GM18499 (cell line): Measurements from ENCODE around the gene LRP1B.

Experiments
- ATAC-seq: cut with Tn5 transposase; IDR thresholded peaks from one replicate; pipeline ENCODE4 v1.9.1; 2021; ENCODE audit warnings: moderate number of reproducible peaks; ENCODE audit not compliant: insufficient read depth, unreplicated experiment

The LRP1B gene

DNA sequence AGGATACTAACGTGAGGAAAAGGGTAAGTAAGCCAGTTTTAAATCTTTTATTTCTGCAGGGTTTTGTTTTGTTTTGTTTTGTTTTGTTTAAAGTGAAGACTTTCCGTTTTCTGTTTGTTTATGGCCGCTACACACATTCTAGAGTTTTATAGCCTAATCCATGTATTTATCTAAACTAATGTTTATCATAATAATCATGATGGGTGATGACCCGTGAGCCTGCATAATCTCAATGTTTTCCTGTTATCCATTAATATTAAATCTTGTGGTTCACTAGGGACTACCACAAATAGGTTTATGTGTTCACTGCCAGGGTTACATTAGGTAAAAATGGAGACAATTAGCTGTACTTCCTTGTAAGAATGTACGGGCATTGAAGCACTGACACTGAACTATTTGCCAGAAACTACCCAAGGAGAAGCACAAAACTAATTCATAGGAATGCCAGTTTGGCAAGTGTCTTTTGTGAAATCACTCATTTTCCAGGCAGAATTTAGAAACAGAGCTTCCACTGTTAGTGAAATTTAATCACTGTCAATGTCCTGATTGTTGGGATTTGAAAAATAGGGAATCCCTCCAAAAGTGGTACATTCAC, 574.8 kb downstream of the LRP1B start:
- no peak for ATAC-seq

DNA sequence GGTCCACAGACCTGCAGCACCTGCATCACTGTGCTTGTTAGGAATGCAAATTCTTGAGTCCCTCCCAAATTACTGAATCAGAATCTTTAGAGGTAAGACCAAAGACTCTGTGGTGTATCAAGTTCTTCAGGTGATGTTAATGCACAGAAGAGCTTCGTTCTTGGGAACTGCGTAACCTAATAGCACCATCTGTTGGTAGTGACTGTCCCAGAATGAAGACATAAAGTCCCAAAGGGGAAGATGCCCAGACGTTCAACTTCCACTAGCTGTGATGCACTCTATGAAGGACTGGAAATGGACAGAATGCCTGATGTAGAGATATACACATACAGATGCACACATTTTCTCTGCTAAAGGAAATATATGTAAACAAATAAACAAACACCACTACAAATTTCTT, 576.0 kb downstream of the LRP1B start:
- ATAC-seq, result peak; percentile 62

DNA sequence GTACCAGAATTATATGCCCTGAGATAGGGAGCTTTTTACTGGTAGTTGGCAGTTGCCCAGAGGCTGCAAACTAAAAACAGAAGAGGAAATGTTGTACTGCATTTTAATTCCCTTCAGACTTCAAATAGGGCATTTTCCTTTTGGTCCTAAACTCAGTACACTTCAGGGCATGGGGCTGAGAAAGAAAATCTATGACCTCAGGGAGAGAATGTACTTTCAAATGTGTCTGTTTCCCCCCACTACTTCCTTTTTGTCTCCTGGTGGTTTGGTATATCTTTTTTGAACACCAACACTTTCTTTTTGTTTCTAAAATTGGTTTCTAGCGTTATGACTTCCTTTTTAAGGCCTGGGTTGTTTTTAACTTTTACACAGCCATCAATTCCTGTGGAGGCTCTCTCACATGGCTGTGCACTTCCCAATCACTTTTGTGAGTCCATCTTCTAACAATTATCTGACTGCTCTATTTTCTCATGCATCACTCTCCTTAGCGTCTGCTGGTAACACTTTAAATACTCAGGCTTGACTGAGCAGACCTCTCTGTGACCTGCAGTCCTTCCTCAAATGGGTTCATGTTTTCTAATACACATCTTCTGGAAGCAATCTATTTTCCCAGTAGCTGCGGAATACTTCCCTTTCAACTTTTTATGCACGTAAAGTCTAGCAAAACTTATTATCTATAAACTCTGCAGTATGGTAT, 596.0 kb downstream of the LRP1B start:
- ATAC-seq, result peak; percentile 84

DNA sequence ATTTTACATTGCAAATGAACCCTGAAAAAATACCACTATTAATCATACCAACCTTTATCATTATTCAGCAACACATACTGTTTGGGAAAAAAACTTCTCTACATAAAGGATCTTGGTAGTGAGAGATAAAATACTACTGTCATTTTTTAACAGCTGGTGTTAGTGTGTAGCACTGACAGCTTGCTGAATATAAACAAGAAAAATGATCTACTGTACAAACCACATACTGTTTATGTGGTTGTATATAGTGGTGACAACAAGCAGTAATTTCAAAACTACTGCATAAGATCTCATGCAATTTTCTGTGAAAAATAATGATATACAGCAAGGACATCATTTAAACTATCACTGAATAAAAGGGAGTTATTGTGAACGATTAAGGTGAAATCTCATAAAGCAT, 601.2 kb downstream of the LRP1B start:
- no peak for ATAC-seq

DNA sequence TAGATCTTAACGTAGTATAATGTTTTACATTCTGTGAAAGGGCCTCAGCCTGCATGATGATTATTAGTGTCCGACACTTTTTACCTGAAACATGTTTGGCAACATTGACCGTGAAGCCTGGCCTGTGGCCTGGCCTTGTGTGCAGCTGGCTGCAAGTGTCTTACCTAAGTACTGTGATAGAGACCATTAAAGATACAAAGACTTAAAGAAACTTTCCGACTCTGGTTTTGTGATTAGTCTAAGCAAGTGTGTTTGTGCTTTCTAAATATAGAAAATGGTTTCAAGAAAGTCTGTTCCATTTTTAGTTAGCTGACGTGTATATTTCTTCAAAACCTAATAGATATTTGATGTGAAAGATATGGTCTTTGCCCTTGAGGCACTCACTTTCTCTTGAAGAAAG, 601.8 kb downstream of the LRP1B start:
- peak; percentile 70 for ATAC-seq

DNA sequence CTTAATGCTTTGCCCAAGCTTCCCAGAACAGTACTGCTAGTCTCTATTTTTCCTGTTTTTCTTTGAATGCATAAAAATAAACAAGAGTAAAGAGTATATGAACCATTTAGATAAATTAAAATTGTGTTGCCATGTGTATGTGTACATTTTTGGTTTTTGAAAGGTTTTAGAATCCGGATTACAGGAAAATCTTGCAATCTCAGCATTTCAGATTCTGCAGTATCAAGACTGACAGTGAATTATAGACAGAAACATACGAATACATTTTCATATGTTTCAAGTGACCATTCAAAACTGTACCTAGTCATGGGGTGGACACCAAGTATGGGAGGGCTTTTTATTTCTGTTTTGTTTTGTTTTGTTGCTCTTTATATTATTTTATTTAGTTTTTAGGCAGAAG, 604.1 kb downstream of the LRP1B start:
- no peak for ATAC-seq

DNA sequence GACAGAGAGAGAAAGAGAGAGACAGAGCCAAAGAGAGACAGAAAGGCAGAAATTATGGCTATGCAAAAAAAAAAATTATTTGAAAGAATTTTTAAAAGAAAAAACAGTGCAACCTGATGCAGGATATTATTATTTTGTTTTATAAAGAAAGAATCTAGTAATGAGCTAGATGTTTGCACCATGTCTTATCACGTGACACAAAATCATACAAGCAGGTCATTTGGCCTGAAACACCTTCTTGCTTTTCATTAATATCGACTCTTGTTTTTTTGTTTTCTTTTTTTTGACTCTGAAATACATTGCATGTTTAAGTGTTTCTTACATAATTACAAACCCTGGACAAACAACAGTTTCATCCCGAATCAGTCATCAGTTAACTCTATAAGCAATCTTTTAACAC, 606.0 kb downstream of the LRP1B start:
- no peak for ATAC-seq

DNA sequence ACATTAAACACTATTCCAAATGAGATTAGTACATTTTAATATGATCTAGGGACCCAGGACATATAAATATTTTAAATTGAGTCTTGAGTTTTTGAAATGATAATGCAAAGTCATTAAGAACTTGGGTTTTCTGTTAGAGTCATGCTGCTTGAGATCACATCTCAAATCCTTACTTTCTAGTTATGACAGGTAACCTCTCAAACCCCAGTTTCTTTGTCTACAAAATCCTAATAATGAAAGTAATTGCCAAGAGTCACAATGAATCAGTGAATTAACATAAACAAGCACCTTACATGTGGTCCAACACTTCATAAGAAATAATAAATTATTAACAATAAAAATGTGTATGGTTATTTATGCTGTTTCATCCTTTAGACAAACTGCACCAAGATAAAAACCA, 607.6 kb downstream of the LRP1B start:
- ATAC-seq, result peak; percentile 58

DNA sequence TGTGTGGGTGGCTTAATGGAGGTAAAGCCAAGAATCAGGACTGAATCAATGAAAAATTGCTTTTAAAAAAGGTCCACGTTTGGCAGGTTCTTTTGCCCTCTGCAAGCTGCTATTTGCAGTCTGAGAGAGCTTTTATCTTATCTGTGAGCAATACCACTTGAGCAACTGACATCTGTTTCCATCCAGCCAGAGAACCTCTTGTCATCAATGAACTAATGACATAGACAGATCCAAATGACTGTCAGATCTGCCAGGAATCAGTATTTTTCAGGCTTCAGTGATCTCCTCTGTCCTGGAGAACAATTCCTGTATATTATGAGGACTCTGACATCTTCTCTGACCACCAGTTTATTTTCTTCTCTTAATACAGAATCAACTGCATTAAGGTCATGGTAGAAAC, 608.1 kb downstream of the LRP1B start:
- no peak for ATAC-seq

DNA sequence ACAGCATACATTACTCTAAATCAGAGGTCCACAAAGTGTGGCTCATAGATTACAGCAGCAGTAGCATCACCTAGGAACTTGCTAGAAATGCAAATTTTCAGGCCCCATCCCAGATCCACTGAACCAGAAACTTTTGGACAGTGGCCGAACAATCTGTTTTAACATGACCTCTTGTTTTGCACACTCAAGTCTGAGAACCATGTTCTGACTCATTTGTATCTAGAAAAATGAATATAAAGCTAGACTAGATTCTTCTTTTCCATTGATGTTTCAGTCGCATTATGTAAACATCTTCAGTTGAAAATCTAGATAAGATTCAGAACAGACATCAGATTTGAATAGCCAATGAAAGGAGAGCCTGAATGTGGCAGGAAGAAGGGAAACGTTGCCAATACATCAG, 608.8 kb downstream of the LRP1B start:
- peak; percentile 45 for ATAC-seq

DNA sequence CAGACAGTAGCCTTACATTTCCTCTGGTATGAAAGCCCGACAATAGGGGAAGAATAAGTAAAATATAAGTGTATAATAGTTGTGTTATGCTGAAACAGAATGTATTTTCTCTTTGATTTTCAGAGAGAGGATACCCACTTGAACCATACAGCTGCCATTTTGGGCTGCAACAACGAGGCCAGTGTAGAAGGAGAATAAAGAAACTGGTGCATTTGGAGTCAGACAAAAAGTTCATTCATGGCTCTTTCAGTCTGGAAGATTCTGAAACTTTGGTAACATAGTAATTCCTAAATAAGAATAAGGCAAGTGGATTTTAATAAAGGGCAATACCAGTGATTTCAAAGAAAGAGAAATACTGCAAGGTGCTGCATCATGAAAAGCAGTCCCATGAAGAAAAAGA, 610.9 kb downstream of the LRP1B start:
- ATAC-seq, result no peak

DNA sequence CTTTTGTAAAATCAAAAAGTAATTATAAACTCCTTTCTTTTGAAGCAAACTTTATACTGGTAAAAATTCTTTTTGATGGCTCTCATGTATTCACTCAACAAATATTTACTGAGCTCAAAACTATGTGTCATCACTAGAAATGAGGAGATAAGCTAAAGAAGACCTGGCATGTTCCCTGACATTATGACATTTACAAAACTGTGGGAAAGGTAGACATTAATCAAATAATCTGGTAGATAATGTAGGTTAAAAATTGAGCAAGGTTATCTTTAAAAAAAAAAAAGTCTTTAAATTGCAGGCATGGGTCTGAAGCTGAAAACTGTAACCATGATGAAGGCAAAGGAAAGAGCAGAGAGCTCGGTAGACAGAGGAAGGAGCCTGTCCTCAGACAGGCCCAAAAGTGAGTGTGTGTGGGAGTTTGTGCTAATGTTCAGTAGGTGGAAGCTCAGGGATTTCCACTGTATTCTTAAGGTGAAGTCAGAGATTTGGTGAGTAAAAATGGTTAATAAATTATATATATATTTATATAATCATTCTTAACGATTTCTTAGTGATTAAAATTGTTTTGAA, 612.9 kb downstream of the LRP1B start:
- no peak for ATAC-seq

DNA sequence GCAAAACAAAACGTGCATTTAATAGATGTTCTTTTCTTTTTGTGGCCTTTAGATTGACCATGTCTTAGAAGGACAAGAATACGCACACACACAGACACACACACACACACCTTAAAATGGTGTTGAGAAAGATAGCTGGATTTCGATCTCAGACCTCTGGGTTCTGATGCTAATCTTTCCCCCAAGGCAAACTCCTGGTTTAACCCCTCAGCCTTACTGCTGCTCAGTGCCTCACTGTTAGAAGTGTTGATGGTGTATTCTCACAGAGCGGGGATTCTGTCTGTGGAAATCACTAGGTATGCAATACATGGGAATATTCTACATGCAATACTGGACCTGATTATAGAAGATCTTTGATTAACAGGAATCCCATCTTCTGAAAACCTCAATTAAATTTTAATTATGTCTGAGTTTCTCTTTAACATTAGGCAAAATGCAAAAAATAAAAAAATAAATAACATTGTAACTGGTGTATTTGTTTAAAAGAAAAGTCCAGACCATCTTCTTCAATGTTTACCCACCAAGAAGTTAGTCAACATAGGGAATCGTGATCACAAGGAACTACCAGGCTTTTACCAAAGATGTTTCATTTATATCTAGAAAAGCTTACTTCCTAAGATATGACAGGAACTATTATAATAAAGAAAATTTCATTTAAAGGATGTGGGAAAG, 613.5 kb downstream of the LRP1B start:
- no peak for ATAC-seq

DNA sequence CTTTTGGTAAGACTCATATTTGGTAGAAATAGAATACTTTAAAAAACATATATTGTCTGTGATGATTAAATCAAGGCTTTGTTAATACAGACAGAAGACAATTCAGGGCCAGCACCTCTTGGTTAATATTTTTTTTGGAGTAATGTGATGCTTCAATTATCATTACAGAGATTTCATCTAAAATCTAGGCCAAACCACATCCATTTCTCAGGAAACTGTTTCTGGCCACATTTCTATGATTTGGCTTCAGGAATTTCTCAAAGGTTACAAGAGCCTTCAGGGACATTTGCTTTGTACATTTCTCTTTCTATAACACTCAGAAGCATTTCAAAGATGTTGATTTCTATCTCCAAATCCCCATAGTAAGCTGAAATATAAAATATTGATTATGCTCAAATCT, 614.9 kb downstream of the LRP1B start:
- ATAC-seq, result no peak

DNA sequence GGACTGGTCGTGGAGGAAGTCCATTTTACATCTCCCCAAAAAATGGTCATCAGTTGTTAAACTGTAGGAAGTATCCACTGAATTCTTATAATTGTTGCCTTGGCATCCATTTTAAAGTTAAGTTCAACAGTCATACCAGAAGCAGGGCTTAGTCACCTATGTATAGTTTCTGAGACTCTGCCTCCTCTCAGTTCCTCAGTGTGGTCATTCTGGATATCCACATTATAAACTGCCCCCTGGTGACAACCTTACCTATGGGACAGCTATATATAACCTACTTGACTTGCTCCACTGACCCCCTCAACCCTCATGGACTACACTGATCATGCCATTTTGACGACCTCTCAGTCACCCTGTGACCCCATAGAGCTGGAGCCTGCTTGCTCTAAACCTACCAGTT, 617.0 kb downstream of the LRP1B start:
- ATAC-seq, result peak; percentile 100

DNA sequence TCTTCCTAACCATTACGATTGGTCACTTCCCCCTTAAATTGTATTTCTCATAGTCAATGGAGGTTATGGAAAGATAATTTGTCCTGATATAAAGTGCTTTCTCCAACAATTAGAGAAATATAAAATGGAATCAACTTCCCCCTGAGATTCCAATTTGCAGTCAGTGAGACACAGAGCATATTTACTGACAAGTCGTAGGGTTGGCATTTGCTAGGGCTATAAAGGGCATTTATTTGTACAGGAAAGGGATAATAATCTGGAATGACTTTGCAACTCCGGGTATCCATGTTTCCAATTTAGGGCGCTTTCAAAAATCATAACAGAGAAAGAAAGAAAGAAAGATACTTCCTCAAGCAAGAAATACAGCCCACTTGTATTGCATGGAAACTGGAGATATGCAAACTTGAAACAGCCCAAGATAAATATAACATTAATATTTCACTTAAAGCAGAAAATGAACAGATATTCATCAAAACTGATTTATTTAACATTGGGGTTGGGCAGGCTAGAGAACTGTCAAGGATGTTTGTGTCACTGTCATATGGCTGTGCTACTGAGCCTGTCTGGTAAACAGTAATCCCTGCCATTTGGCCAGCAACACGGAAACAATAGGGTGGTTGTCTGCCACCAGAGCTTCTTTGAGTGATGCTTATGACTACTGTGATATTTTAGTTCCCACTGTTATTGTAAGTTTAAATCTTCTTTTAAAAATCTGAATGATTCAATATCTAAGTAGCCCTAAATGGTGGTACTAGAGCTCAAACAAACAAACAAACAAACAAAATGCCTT, 621.8 kb downstream of the LRP1B start:
- no peak for ATAC-seq

DNA sequence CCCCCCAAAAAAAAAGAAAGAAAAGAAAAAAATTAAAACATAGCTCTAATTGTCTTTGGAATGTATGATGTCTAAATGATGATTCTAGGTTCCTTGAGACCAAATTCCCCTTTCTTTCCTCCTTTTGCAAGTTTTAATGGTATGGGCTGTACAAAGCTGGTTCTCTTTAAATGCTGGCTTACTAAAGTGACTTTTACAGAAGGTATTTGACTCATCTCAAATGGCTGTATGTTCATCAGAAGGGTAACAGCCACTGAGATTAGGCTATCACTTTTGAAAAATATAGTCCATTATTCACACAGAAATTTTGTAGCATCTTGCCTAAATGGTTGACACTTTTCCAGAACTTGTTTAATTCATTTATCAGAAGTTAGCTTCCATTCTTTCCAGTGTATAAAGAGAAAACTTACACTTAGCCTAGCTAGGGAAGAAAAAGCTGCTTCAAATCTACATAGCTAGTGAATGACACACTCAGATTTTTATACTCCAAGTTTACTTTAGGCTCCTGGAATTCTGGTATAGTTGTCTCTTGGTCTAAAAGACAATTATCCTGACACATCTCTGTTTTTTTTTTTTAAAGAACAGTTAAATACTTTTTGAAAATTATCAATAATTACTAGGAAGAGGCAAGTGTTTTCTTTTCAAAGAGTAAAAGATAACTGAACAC, 622.6 kb downstream of the LRP1B start:
- ATAC-seq, result no peak

DNA sequence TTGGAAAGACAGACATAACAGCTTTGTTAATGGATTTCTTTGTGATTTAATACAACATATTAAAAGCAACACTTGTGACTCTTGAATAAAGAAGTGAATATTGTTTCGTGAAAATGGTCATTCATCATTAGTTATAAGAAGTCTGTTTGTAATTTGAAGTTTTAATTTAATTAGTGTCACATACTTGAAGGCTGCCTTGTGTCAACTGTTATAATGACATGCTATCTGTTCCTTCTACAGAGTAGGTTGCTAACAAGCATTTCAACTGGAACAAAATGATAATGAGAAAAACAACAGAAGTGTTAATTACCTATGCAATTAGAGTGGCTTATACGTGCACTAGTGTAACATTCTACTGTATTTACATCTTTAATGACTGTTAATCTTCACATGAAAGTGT, 624.7 kb downstream of the LRP1B start:
- ATAC-seq, result no peak

DNA sequence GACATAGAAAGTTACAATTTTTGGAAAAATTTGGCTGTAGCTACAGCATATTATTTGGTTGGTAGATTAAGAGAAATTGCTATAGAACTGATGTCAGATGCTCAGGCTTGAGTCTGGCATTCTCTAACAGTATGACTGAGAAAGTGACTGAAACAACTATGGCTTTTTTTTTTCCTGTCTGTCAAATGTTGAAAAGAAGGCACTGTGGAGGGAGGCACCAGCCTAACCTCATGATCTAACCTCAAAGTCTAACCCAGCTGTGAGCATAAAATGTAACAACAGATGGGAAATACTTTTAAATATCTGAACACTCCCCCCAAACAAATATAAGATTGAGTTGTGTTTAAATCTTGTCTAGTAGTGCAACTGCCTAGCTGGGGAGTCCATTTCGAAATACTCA, 629.1 kb downstream of the LRP1B start:
- ATAC-seq, result no peak

DNA sequence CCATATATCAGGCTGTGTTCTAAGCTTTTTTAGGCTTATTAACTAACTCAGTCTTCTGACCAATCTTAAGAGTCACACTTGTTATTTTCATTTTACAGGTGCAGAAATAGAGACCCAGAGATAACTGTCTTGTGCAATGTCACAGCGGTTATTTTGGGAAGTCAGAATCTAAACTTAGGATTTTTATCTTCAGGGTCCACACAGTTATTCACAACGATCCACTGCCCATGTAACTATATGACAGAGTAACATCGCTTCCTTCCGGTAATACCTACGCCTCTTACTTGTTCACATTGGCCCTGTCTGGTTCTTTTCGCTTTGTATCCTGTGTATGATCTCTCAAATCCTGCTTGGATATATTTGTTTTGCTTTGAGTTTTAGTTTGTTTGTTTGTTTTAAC, 631.7 kb downstream of the LRP1B start:
- no peak for ATAC-seq
